ENCODE results near the gene PSD2. TPM values are rescaled to one million over a fixed set of nuclear protein-coding genes. Genes with fewer than 3 reads are reported as not detected.

PSD2 gene
- total and polyA plus RNA-seq, 2 experiments from 2014 or later, result 0.08 to 0.10 TPM

DNA sequence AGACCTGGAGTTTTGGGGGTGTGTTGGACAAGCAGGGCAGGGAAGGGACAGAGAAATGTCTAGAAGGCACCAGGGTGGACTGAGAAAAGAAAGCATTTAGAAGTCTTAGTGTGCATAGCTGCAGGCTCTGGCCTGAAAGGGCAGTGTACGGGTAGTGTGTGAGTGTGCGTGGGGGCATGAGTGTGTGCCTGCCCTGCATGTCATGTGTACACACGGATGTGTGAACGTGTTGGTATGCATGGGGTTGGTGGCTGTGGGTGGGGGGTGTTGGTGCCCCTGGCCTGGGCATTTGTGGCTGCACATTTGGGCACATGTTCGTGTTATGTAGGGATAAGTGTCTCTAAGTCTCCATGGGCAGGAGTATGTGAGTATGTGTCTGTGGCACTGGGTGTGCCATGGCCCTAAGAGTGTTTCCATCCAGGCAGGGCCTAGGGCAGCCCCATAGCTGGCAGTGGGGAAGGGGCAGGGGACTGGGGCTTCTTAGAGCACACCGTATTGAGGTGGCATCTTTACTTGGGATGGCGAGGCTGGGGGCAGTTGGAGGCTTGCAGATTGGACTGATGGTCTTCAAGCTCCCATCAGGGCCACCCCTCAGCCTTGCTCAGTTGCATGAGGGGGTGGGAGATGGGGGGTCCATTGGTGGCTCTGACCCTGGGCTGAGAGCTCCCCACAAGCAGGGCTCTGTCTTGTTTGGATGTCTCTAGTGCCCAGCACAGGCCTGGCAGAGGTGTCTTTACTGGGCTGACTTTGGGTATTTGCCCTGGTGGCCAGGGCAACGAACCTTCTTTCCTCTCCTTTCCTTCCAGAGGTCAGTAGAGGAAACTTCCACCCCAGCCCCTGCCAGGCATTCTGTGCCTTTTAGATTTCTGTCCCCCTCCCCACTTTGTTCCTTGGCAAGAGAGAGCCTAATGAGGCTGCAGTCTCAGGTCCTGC, 15.0 kb downstream of the PSD2 start:
- Mint-ChIP-seq H3K4me3 (no peak overlapping the region), H3K4me1 (no peaks in the 10 kb centered on the region; the same call in 2 of the 3 replicates), H3K27me3 (ENCODE audit: insufficient read depth, low read depth, poor library complexity) (peaks cover 25% of the 10 kb centered on the region), H3K9me3 (no peaks in the 10 kb centered on the region; the same call in 2 of the 3 replicates), H3K36me3 (ENCODE audit: low read depth) (no peaks in the 10 kb centered on the region), H3K27ac (no peak overlapping the region)
- Histone ChIP-seq H3K9me2 (ENCODE audit: insufficient read depth) (no peaks in the 10 kb centered on the region), H3K27me3 (ENCODE audit: insufficient read depth) (no peaks in the 10 kb centered on the region), H4K20me1 (replicated peaks; ENCODE audit: insufficient read depth) (no peaks in the 10 kb centered on the region), H3K4me1 (ENCODE audit: insufficient read depth) (no peaks in the 10 kb centered on the region), H3K4me2 (no peak overlapping the region), H2AFZ (no peak overlapping the region), H3K36me3 (ENCODE audit: insufficient read depth) (no peaks in the 10 kb centered on the region), H3K79me2 (replicated peaks; ENCODE audit: insufficient read depth) (no peaks in the 10 kb centered on the region), H3K27ac (ENCODE audit: low read depth) (no peak overlapping the region), H3F3A (replicated peaks; ENCODE audit: low read depth) (no peaks in the 10 kb centered on the region), H3K4me3 (no peak overlapping the region)
- DNase-seq (ENCODE audit: low spot score) (no peak), ATAC-seq (no peak)
- TF ChIP-seq, protein P1, sequence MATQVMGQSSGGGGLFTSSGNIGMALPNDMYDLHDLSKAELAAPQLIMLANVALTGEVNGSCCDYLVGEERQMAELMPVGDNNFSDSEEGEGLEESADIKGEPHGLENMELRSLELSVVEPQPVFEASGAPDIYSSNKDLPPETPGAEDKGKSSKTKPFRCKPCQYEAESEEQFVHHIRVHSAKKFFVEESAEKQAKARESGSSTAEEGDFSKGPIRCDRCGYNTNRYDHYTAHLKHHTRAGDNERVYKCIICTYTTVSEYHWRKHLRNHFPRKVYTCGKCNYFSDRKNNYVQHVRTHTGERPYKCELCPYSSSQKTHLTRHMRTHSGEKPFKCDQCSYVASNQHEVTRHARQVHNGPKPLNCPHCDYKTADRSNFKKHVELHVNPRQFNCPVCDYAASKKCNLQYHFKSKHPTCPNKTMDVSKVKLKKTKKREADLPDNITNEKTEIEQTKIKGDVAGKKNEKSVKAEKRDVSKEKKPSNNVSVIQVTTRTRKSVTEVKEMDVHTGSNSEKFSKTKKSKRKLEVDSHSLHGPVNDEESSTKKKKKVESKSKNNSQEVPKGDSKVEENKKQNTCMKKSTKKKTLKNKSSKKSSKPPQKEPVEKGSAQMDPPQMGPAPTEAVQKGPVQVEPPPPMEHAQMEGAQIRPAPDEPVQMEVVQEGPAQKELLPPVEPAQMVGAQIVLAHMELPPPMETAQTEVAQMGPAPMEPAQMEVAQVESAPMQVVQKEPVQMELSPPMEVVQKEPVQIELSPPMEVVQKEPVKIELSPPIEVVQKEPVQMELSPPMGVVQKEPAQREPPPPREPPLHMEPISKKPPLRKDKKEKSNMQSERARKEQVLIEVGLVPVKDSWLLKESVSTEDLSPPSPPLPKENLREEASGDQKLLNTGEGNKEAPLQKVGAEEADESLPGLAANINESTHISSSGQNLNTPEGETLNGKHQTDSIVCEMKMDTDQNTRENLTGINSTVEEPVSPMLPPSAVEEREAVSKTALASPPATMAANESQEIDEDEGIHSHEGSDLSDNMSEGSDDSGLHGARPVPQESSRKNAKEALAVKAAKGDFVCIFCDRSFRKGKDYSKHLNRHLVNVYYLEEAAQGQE (IDR thresholded peaks at IDR 0.05; ENCODE audit: unreplicated experiment), result no peak
- TF ChIP-seq NANOG (IDR thresholded peaks at IDR 0.05; ENCODE audit: borderline replicate concordance) (no peak), EZH2 (IDR thresholded peaks at IDR 0.05; ENCODE audit: low read depth, unreplicated experiment) (no peak), ZNF114 (CRISPR knock-in tag; IDR thresholded peaks at IDR 0.05) (no peak), ZNF331 (CRISPR knock-in tag; IDR thresholded peaks at IDR 0.05; ENCODE audit: low read depth) (no peak), CREB1 (CRISPR knock-in tag; IDR thresholded peaks at IDR 0.05; ENCODE audit: low read depth) (no peak), STAT1 (IDR thresholded peaks at IDR 0.05; ENCODE audit: unreplicated experiment) (no peak), JUNB (IDR thresholded peaks at IDR 0.05; ENCODE audit: unreplicated experiment) (no peak), EZH2phosphoT487 (IDR thresholded peaks at IDR 0.05; ENCODE audit: unreplicated experiment) (no peak), POLR2AphosphoS5 (IDR thresholded peaks at IDR 0.05; ENCODE audit: low read depth) (no peak)
- TF ChIP-seq, protein P2, sequence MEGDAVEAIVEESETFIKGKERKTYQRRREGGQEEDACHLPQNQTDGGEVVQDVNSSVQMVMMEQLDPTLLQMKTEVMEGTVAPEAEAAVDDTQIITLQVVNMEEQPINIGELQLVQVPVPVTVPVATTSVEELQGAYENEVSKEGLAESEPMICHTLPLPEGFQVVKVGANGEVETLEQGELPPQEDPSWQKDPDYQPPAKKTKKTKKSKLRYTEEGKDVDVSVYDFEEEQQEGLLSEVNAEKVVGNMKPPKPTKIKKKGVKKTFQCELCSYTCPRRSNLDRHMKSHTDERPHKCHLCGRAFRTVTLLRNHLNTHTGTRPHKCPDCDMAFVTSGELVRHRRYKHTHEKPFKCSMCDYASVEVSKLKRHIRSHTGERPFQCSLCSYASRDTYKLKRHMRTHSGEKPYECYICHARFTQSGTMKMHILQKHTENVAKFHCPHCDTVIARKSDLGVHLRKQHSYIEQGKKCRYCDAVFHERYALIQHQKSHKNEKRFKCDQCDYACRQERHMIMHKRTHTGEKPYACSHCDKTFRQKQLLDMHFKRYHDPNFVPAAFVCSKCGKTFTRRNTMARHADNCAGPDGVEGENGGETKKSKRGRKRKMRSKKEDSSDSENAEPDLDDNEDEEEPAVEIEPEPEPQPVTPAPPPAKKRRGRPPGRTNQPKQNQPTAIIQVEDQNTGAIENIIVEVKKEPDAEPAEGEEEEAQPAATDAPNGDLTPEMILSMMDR (conservative IDR thresholded peaks at IDR 0.05; ENCODE audit: low read depth in 2 of 2), result no peak
- TF ChIP-seq, protein P3, sequence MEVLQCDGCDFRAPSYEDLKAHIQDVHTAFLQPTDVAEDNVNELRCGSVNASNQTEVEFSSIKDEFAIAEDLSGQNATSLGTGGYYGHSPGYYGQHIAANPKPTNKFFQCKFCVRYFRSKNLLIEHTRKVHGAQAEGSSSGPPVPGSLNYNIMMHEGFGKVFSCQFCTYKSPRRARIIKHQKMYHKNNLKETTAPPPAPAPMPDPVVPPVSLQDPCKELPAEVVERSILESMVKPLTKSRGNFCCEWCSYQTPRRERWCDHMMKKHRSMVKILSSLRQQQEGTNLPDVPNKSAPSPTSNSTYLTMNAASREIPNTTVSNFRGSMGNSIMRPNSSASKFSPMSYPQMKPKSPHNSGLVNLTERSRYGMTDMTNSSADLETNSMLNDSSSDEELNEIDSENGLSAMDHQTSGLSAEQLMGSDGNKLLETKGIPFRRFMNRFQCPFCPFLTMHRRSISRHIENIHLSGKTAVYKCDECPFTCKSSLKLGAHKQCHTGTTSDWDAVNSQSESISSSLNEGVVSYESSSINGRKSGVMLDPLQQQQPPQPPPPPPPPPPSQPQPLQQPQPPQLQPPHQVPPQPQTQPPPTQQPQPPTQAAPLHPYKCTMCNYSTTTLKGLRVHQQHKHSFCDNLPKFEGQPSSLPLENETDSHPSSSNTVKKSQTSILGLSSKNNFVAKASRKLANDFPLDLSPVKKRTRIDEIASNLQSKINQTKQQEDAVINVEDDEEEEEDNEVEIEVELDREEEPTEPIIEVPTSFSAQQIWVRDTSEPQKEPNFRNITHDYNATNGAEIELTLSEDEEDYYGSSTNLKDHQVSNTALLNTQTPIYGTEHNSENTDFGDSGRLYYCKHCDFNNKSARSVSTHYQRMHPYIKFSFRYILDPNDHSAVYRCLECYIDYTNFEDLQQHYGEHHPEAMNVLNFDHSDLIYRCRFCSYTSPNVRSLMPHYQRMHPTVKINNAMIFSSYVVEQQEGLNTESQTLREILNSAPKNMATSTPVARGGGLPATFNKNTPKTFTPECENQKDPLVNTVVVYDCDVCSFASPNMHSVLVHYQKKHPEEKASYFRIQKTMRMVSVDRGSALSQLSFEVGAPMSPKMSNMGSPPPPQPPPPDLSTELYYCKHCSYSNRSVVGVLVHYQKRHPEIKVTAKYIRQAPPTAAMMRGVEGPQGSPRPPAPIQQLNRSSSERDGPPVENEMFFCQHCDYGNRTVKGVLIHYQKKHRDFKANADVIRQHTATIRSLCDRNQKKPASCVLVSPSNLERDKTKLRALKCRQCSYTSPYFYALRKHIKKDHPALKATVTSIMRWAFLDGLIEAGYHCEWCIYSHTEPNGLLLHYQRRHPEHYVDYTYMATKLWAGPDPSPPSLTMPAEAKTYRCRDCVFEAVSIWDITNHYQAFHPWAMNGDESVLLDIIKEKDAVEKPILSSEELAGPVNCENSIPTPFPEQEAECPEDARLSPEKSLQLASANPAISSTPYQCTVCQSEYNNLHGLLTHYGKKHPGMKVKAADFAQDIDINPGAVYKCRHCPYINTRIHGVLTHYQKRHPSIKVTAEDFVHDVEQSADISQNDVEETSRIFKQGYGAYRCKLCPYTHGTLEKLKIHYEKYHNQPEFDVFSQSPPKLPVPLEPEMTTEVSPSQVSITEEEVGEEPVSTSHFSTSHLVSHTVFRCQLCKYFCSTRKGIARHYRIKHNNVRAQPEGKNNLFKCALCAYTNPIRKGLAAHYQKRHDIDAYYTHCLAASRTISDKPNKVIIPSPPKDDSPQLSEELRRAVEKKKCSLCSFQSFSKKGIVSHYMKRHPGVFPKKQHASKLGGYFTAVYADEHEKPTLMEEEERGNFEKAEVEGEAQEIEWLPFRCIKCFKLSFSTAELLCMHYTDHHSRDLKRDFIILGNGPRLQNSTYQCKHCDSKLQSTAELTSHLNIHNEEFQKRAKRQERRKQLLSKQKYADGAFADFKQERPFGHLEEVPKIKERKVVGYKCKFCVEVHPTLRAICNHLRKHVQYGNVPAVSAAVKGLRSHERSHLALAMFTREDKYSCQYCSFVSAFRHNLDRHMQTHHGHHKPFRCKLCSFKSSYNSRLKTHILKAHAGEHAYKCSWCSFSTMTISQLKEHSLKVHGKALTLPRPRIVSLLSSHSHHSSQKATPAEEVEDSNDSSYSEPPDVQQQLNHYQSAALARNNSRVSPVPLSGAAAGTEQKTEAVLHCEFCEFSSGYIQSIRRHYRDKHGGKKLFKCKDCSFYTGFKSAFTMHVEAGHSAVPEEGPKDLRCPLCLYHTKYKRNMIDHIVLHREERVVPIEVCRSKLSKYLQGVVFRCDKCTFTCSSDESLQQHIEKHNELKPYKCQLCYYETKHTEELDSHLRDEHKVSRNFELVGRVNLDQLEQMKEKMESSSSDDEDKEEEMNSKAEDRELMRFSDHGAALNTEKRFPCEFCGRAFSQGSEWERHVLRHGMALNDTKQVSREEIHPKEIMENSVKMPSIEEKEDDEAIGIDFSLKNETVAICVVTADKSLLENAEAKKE (CRISPR knock-in tag; IDR thresholded peaks at IDR 0.05), result no peak
- TF ChIP-seq, protein P4, sequence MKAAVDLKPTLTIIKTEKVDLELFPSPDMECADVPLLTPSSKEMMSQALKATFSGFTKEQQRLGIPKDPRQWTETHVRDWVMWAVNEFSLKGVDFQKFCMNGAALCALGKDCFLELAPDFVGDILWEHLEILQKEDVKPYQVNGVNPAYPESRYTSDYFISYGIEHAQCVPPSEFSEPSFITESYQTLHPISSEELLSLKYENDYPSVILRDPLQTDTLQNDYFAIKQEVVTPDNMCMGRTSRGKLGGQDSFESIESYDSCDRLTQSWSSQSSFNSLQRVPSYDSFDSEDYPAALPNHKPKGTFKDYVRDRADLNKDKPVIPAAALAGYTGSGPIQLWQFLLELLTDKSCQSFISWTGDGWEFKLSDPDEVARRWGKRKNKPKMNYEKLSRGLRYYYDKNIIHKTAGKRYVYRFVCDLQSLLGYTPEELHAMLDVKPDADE (IDR thresholded peaks at IDR 0.05), result no peak
